ENCODE data around the gene IGSF9. TPM values are rescaled to one million over a fixed set of nuclear protein-coding genes. Genes with fewer than 3 reads are reported as not detected.

Gene IGSF9
- total RNA-seq, 1 donor from 2014 or later: 2.1 TPM

- peaks cover 4% of the 10 kb centered on the region for H3K27me3 Mint-ChIP-seq (ENCODE audit: low read depth, unreplicated experiment)
- peaks cover 26% of the 10 kb centered on the region for H3K4me1 Mint-ChIP-seq (ENCODE audit: low read depth, unreplicated experiment)
- H3K9ac ChIP-seq (ENCODE audit: low read length): no peak overlapping the region
- DNase-seq (ENCODE audit: low read depth): no peak
- TF ChIP-seq CTCF (IDR thresholded peaks at IDR 0.05; ENCODE audit: insufficient read depth, low read depth, low read length): no peak
- TF ChIP-seq EZH2 (IDR thresholded peaks at IDR 0.05; ENCODE audit: insufficient read depth, low read length): no peak
- no peak overlapping the region for H3K4me3 ChIP-seq (ENCODE audit: insufficient read depth, low read depth, low read length)
- H3K9me3 ChIP-seq (ENCODE audit: insufficient read depth, low read depth, low read length): no peaks in the 10 kb centered on the region
- no peak overlapping the region for H3K4me3 Mint-ChIP-seq (ENCODE audit: unreplicated experiment)
- no peaks in the 10 kb centered on the region for H3K36me3 ChIP-seq (ENCODE audit: insufficient read depth, low read length)
- H2AFZ ChIP-seq (ENCODE audit: low read depth, low read length): no peak overlapping the region
- H3K79me2 ChIP-seq (ENCODE audit: insufficient read depth, low read length): no peaks in the 10 kb centered on the region
- H3K36me3 Mint-ChIP-seq (ENCODE audit: low read depth, unreplicated experiment): no peaks in the 10 kb centered on the region
- no peak for FAIRE-seq
- H3K4me2 ChIP-seq (ENCODE audit: low read length): no peak overlapping the region
- H4K20me1 ChIP-seq (ENCODE audit: insufficient read depth, low read length): no peaks in the 10 kb centered on the region
- no peak overlapping the region for H3K27ac ChIP-seq (ENCODE audit: low read depth, low read length)
- H3K27ac Mint-ChIP-seq (ENCODE audit: unreplicated experiment): peak overlapping the region; percentile 47
- H3K4me1 ChIP-seq (ENCODE audit: insufficient read depth, low read length): peaks cover 8% of the 10 kb centered on the region
- H3K9me3 Mint-ChIP-seq (ENCODE audit: unreplicated experiment): no peaks in the 10 kb centered on the region
- no peaks in the 10 kb centered on the region for H3K27me3 ChIP-seq (ENCODE audit: insufficient read depth, low read length)
Measured at GRCh38 chr1:159992161-159992560, 46.7 kb upstream of the IGSF9 start.

GRCh38 chr1:159991513-159991912 lies 46.1 kb upstream of the IGSF9 start:
- Histone ChIP-seq H3K79me2 (ENCODE audit: insufficient read depth, low read length) (no peaks in the 10 kb centered on the region), H3K4me2 (ENCODE audit: low read length) (no peak overlapping the region), H3K4me1 (ENCODE audit: insufficient read depth, low read length) (peaks cover 7% of the 10 kb centered on the region), H3K9me3 (ENCODE audit: insufficient read depth, low read depth, low read length) (no peaks in the 10 kb centered on the region), H3K27ac (ENCODE audit: low read depth, low read length) (no peak overlapping the region), H3K4me3 (ENCODE audit: insufficient read depth, low read depth, low read length) (no peak overlapping the region), H4K20me1 (ENCODE audit: insufficient read depth, low read length) (no peaks in the 10 kb centered on the region), H3K27me3 (ENCODE audit: insufficient read depth, low read length) (no peaks in the 10 kb centered on the region), H2AFZ (ENCODE audit: low read depth, low read length) (no peak overlapping the region), H3K9ac (ENCODE audit: low read length) (no peak overlapping the region), H3K36me3 (ENCODE audit: insufficient read depth, low read length) (no peaks in the 10 kb centered on the region)
- FAIRE-seq (no peak), DNase-seq (ENCODE audit: low read depth) (no peak)
- Mint-ChIP-seq H3K27me3 (ENCODE audit: low read depth, unreplicated experiment) (peaks cover 4% of the 10 kb centered on the region), H3K4me3 (ENCODE audit: unreplicated experiment) (no peak overlapping the region), H3K27ac (ENCODE audit: unreplicated experiment) (no peak overlapping the region), H3K4me1 (ENCODE audit: low read depth, unreplicated experiment) (peaks cover 22% of the 10 kb centered on the region), H3K9me3 (ENCODE audit: unreplicated experiment) (no peaks in the 10 kb centered on the region), H3K36me3 (ENCODE audit: low read depth, unreplicated experiment) (no peaks in the 10 kb centered on the region)
- TF ChIP-seq CTCF (IDR thresholded peaks at IDR 0.05; ENCODE audit: insufficient read depth, low read depth, low read length) (no peak), EZH2 (IDR thresholded peaks at IDR 0.05; ENCODE audit: insufficient read depth, low read length) (no peak)

- Histone ChIP-seq H2AFZ (ENCODE audit: low read depth, low read length) (no peak overlapping the region), H3K4me3 (ENCODE audit: insufficient read depth, low read depth, low read length) (no peak overlapping the region), H3K36me3 (ENCODE audit: insufficient read depth, low read length) (no peaks in the 10 kb centered on the region), H4K20me1 (ENCODE audit: insufficient read depth, low read length) (no peaks in the 10 kb centered on the region), H3K79me2 (ENCODE audit: insufficient read depth, low read length) (no peaks in the 10 kb centered on the region), H3K27ac (ENCODE audit: low read depth, low read length) (no peak overlapping the region), H3K9ac (ENCODE audit: low read length) (no peak overlapping the region), H3K9me3 (ENCODE audit: insufficient read depth, low read depth, low read length) (no peaks in the 10 kb centered on the region), H3K4me1 (ENCODE audit: insufficient read depth, low read length) (no peaks in the 10 kb centered on the region), H3K4me2 (ENCODE audit: low read length) (no peak overlapping the region), H3K27me3 (ENCODE audit: insufficient read depth, low read length) (no peaks in the 10 kb centered on the region)
- Mint-ChIP-seq H3K27ac (ENCODE audit: unreplicated experiment) (no peak overlapping the region), H3K4me3 (ENCODE audit: unreplicated experiment) (no peak overlapping the region), H3K27me3 (ENCODE audit: low read depth, unreplicated experiment) (peaks cover 4% of the 10 kb centered on the region), H3K4me1 (ENCODE audit: low read depth, unreplicated experiment) (peaks cover 13% of the 10 kb centered on the region), H3K36me3 (ENCODE audit: low read depth, unreplicated experiment) (no peaks in the 10 kb centered on the region), H3K9me3 (ENCODE audit: unreplicated experiment) (no peaks in the 10 kb centered on the region)
- FAIRE-seq: no peak
- no peak for DNase-seq (ENCODE audit: low read depth)
- TF ChIP-seq EZH2 (IDR thresholded peaks at IDR 0.05; ENCODE audit: insufficient read depth, low read length) (no peak), CTCF (IDR thresholded peaks at IDR 0.05; ENCODE audit: insufficient read depth, low read depth, low read length) (no peak)
Measured at GRCh38 chr1:159990005-159990404, 44.6 kb upstream of the IGSF9 start.
